ENCODE data around the gene RPL5. TPM values are rescaled to one million over a fixed set of nuclear protein-coding genes. Genes with fewer than 3 reads are reported as not detected.

RPL5 gene
- polyA plus RNA-seq, 1 donor from 2014 or later = 1,645 TPM

GRCh38 chr1:92790081-92790480 lies 41.8 kb upstream of the RPL5 start:
- Histone ChIP-seq H3K9me3 (ENCODE audit: low read length) (no peaks in the 10 kb centered on the region), H3K27ac (ENCODE audit: low read length) (no peak overlapping the region), H3K9me2 (ENCODE audit: insufficient read depth, low read length) (no peaks in the 10 kb centered on the region), H3K36me3 (ENCODE audit: insufficient read depth, low read length) (no peaks in the 10 kb centered on the region), H3K9ac (ENCODE audit: low read length) (no peak overlapping the region), H3K79me2 (replicated peaks; ENCODE audit: insufficient read depth, low read length) (no peaks in the 10 kb centered on the region), H2AFZ (ENCODE audit: low read depth, low read length) (no peak overlapping the region), H3F3A (ENCODE audit: insufficient read depth, low read length, poor library complexity, severe bottlenecking) (no peaks in the 10 kb centered on the region), H4K20me1 (ENCODE audit: insufficient read depth) (no peaks in the 10 kb centered on the region), H3K4me2 (ENCODE audit: low read length) (no peak overlapping the region), H3K27me3 (ENCODE audit: insufficient read depth, low read depth, low read length) (no peaks in the 10 kb centered on the region), H3K4me3 (ENCODE audit: low read length) (no peak overlapping the region)
- TF ChIP-seq POLR2AphosphoS5 (IDR thresholded peaks at IDR 0.05) (no peak), CTCF (IDR thresholded peaks at IDR 0.05; ENCODE audit: poor library complexity, severe bottlenecking) (no peak), MXI1 (conservative IDR thresholded peaks at IDR 0.05; ENCODE audit: poor library complexity, severe bottlenecking) (no peak), REST (IDR thresholded peaks at IDR 0.05; ENCODE audit: borderline replicate concordance) (no peak), EZH2 (IDR thresholded peaks at IDR 0.05; ENCODE audit: borderline replicate concordance, insufficient read depth, low read length, poor library complexity, severe bottlenecking) (no peak), EP300 (conservative IDR thresholded peaks at IDR 0.05; ENCODE audit: poor library complexity, severe bottlenecking) (no peak), RAD21 (conservative IDR thresholded peaks at IDR 0.05) (no peak)

GRCh38 chr1:92790867-92791266 lies 41.0 kb upstream of the RPL5 start:
- H3K9me3 ChIP-seq (ENCODE audit: low read length) = no peaks in the 10 kb centered on the region
- H3K27ac ChIP-seq (ENCODE audit: low read length) = no peak overlapping the region
- no peak overlapping the region for H3K4me2 ChIP-seq (ENCODE audit: low read length)
- no peaks in the 10 kb centered on the region for H3F3A ChIP-seq (ENCODE audit: insufficient read depth, low read length, poor library complexity, severe bottlenecking)
- H3K79me2 ChIP-seq (replicated peaks; ENCODE audit: insufficient read depth, low read length) = no peaks in the 10 kb centered on the region
- H3K9me2 ChIP-seq (ENCODE audit: insufficient read depth, low read length) = no peaks in the 10 kb centered on the region
- H3K36me3 ChIP-seq (ENCODE audit: insufficient read depth, low read length) = no peaks in the 10 kb centered on the region
- H2AFZ ChIP-seq (ENCODE audit: low read depth, low read length) = no peak overlapping the region
- H3K4me3 ChIP-seq (ENCODE audit: low read length) = no peak overlapping the region
- H3K9ac ChIP-seq (ENCODE audit: low read length) = no peak overlapping the region
- H3K27me3 ChIP-seq (ENCODE audit: insufficient read depth, low read depth, low read length) = no peaks in the 10 kb centered on the region
- TF ChIP-seq MXI1 (conservative IDR thresholded peaks at IDR 0.05; ENCODE audit: poor library complexity, severe bottlenecking) (no peak), RAD21 (conservative IDR thresholded peaks at IDR 0.05) (no peak), SMC3 (conservative IDR thresholded peaks at IDR 0.05; ENCODE audit: poor library complexity) (no peak), REST (IDR thresholded peaks at IDR 0.05; ENCODE audit: borderline replicate concordance) (no peak), TAF1 (IDR thresholded peaks at IDR 0.05; ENCODE audit: low read depth) (no peak), EZH2 (IDR thresholded peaks at IDR 0.05; ENCODE audit: borderline replicate concordance, insufficient read depth, low read length, poor library complexity, severe bottlenecking) (no peak), CTCF (IDR thresholded peaks at IDR 0.05; ENCODE audit: poor library complexity, severe bottlenecking) (no peak), EP300 (conservative IDR thresholded peaks at IDR 0.05; ENCODE audit: poor library complexity, severe bottlenecking) (no peak), POLR2AphosphoS5 (IDR thresholded peaks at IDR 0.05) (no peak)
- no peaks in the 10 kb centered on the region for H4K20me1 ChIP-seq (ENCODE audit: insufficient read depth)

Measured in neural cell (in vitro differentiated cells).